GM18519 (cell line): ENCODE measurements around the gene PMEPA1.

Experiments used
- ATAC-seq: cut with Tn5 transposase; IDR thresholded peaks from one replicate; pipeline ENCODE4 v1.9.1; 2021; ENCODE audit warnings: mild to moderate bottlenecking, moderate library complexity; ENCODE audit not compliant: unreplicated experiment, low FRiP score

The PMEPA1 gene

DNA sequence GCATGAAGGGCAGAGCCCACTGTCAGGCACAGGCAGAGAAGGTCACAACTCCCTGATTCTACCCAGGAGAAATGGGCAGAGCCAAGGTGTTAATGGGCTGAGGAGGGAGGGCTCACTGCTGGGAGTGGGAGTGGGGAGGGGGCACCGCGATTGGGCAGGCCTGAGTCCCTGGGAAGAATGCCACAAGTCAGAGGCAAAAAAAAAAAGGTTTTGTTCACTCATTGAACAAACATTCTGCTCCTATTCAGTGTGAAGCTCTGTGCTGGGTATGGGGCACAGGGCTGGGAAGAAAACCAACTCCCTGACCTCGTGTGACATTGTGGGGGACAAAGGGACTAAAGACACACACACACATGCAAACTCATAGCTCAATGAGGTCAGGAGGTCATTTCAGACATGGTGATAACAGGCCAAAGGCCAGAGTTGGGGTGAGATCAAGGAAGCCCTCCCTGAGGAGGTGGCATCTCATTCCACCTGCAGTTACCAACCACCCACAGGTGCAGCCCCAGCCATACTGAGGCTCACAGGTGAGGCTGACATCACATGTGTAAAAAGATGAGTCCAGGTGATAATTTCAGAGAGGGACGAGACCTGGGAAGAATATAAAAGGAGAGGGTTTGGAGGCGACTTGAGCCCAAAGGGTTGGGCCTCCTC, 3.2 kb upstream of the PMEPA1 start:
- ATAC-seq = no peak

GRCh38 chr20:57712341-57712740, 2.5 kb upstream of the PMEPA1 start:
- no peak for ATAC-seq

GRCh38 chr20:57711826-57712225, 2.0 kb upstream of the PMEPA1 start:
- no peak for ATAC-seq

- ATAC-seq = no peak
These were observed 1.5 kb upstream of the PMEPA1 start for GRCh38 chr20:57711311-57711712.

- no peak for ATAC-seq
These were observed 1.0 kb upstream of the PMEPA1 start for GRCh38 chr20:57710841-57711240.

DNA sequence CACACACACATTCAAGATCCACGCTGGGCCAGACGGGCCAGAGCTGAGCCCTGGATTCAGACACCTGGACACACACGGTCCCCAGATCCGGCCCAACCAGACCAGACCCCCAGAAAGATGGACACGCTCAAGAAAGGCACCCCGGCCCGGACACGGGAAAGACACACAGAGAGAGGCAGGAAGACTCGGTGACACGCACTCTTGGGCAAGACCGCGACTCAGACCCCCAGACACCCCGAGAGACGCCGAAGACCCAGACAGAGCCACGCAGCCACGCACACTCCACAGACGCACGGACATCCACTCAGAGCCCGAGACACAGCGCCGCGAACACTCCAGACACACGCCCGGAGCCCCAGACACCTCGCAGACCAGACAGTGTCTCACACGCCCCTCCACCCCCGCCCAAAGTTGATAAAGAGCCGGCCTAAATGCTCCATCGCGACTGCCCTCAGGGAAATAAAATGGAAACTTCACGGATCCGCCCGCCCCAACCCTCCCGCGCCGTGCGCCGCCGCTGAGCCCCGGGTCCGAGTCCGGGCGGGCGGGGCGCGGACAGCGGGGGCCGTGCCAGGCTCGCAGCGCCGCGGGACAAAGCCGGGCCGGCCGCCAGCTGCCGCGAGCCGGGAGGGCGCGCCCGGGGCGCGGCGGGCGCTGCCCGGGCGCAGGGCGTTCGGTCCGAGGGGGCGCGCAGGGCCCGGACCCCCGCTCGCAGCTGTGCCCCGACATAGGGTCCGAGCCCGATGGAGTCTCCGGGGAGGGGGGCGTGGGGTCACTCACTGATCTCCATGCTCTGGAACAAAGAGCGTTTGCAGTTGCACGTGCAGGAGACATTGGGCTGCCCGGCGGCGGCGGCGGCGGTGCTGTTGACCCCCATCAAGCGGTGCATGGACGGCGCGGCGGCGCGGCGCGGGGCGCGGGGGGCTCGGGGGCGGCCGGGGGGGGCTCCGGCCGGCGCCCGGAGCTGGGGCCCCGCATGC, 831 bp downstream of the PMEPA1 start:
- ATAC-seq = no peak

- ATAC-seq = no peak
These were observed 1.7 kb downstream of the PMEPA1 start for GRCh38 chr20:57707849-57708693.

DNA sequence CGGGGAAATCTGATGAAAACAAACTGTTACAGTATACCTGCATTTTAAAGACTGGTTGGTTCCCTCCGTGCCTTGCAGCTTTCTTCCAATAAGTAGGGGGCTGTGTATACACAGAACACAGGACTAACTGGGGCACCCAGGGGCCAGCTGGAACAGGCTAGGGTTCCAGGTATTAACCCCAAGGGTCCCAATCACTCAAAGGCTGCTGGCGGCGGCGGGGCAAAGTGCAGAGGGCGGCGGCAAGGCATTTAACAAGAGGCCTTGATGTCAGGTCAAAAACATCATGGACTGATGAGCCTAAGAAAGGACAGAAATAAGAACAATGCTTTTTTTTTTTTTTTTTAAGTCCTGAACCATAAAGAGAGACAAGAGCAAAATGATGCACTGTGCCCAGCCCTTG, 2.5 kb downstream of the PMEPA1 start:
- no peak for ATAC-seq

DNA sequence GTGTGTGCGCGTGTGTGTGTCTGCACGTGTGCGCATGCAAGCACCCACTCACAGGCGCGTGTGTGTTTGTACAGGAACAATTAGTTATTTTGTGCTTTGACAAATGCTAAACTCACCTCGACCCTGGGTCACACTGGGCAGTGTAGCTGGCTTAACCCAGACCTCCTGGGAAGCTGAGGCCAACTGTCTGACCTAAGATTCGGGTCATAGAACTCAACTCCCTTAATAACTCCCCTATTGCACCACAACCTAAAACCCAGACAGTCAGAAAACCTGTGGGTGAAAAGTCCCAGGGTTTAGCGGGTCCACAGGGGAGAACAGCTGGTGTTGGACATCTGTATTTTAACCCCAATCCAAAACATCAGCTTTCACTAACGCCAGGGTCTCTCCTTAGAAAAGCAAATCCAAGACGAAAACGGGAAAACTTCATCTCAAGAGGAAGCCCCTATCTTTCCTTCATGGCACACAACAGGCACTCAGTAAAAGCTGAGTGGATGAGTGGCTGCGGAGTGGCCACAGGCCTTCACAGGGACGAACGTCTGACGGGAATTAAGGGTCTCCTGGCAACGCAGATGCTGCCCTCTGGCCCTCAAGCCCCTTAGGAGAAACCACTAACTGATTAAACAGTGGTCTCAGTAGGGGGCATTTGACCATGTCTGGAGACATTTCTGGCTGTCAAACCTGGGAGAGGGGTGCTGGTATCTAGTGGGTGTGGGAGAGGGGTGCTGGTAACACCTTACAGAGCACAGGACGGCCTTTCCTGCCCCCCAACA, 4.5 kb downstream of the PMEPA1 start:
- ATAC-seq = no peak

DNA sequence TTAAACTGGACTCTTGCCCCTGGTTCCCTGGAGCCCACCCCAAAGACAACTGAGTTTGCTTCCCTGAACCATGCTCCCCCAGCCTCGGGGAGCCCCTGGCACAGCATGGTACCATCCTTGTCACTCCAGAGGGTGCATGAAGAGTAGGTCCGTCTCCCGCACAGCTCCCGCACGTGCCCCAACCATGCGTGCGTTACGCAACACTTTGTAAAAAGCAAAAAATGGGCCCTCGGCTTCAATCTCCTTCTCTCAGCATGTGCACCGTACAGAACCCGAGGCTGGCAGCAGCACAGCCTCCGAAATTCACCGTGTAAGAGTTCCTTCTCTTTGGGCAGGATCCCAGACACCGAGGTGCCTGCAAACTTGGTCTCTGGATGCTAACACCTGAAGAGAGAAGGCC, 5.6 kb downstream of the PMEPA1 start:
- no peak for ATAC-seq

DNA sequence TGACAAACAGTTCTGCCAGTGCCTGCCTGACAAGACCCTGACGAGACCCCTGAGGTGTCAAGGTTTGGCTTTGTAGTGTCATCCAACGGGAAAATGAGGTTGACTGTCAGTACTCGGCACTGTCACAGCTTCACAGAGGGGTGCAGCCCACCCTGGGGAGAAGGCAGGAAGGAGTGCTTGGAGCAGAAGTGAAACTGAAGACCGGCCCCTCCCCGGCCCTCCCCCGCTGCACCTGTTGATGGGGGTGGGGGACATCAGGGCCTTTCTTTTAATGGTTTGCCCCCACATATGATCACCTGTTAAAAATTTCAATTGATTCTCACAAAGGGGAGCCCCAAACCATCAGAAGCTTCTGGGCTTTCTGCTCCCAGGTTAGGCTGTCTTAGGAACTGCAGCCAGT, 6.8 kb downstream of the PMEPA1 start:
- ATAC-seq = no peak

- no peak for ATAC-seq
These were observed 7.3 kb downstream of the PMEPA1 start for GRCh38 chr20:57702521-57702920.

DNA sequence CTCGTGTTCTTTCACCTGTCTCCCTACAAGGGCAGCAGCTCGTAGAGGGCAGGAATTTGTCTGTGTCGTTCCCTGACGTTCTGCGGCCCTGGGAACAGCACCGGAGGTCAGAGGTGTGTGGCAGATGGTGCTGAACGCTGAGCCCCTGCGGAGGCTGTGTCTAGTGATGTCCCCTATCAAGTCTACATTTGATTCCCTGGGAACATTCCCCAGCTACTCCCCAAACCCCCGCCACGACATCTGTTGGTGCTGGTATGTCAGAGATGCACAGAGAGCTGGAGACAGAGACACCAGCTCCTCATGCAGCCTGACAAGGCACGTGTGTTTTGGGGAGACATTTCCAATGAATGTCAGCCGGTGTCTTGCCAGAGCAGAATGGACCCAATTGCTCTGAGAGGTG, 7.7 kb downstream of the PMEPA1 start:
- ATAC-seq = no peak

GRCh38 chr20:57701651-57702050, 8.2 kb downstream of the PMEPA1 start:
- no peak for ATAC-seq

GRCh38 chr20:57701090-57701489, 8.7 kb downstream of the PMEPA1 start:
- ATAC-seq = no peak

DNA sequence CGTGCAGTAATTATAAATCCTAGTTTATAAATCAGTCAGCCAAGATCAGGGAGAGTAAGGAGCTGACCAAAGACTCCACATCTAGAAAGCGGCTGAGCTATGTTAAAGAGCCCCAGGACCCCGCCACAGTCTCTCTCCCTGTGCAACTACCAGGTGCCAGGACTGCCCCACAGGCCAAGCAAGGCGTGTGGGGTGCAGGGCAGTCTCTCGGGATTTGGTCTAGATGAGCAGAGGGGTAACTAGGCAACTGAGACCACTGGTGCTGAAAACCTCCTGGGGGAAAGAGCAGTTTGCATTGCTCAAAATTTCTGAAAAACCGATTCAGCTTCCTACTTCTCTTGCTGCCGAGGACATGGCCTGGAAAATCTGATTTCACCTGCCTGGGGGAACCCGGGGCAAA, 10.4 kb downstream of the PMEPA1 start:
- no peak for ATAC-seq

DNA sequence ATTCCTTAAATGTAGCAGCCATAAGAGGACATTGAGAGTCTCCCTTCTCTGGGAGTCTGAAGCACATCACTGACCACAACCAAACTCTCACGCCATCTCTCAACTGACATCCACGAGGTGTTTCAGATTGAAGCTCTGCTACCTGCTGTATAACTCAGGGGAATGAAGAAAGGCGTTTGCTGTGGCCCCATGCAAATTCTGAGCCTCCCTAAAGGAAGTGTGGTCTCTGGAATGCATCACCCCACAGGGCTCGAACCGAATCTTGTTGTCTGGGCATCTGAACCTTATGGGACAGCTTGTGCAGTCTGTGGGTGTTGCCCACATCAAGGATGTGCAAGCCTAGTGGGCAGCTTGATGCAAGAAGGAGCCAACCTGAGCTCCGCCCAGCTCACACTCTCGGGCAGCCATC, 10.9 kb downstream of the PMEPA1 start:
- ATAC-seq = no peak

GRCh38 chr20:57698116-57698866, 11.5 kb downstream of the PMEPA1 start:
- no peak for ATAC-seq

DNA sequence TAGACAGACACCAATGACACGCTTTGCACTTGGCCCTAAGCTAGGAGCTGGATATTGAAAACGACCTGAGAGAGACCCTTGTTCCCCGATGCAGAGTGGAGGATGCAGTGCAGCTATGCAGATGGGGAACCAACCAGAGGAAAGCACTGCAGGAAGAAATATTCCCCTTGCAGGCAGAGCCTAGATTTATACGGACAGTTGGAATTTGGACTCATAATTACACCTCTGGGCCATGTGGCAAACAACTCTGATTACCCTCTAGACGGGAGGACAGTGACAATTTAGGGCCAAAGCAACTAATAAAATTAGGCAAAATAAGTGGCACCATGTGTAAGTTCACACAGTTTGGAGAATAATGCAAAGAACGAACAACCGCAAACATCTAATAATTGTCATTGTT, 12.3 kb downstream of the PMEPA1 start:
- ATAC-seq = no peak
